Measurements from ENCODE around the gene RPRD2.

The RPRD2 gene

GRCh38 chr1:150466964-150467363, 103.0 kb downstream of the RPRD2 start:
- in situ Hi-C loops (cut with HindIII; ENCODE audit: low sequenced_read_pairs): no loop called here

DNA sequence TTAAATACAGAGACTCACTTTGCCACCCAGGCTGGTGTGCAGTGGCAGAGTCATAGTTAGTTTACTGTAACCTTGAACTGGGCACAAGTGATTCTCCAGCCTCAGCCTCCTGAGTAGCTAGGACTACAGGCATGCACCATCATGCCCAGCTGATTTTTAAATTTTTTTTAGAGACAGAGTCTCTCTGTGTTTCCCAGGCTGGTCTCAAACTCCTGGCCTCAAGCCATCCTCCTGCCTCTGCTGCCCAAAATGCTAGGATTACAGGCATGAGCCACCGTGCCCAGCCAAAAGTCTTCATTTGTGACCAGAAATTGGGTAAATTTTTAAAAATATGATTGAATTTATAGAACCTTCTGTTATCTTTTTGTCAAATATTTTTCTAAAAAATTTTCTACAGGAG, 105.3 kb downstream of the RPRD2 start:
- in situ Hi-C loops (cut with HindIII; ENCODE audit: low sequenced_read_pairs): no loop called here

DNA sequence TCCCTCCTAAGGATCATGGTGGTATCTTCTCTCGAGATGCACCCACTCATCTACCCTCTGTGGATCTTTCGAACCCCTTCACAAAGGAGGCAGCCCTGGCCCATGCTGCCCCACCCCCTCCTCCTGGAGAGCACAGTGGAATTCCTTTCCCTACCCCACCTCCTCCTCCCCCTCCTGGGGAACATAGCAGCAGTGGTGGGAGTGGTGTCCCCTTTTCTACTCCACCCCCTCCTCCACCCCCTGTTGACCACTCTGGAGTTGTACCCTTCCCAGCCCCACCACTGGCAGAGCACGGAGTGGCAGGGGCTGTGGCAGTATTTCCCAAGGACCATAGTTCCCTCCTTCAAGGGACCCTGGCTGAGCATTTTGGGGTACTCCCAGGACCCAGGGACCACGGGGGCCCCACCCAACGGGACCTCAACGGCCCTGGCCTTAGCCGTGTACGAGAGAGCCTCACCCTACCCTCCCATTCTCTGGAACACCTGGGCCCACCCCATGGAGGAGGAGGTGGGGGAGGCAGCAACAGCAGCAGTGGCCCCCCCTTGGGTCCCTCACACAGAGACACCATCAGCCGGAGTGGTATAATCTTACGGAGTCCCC, 108.8 kb downstream of the RPRD2 start:
- in situ Hi-C loops (cut with HindIII; ENCODE audit: low sequenced_read_pairs): no loop called here

GRCh38 chr1:150473659-150474058, 109.7 kb downstream of the RPRD2 start:
- in situ Hi-C loops (cut with HindIII; ENCODE audit: low sequenced_read_pairs): no loop called here

DNA sequence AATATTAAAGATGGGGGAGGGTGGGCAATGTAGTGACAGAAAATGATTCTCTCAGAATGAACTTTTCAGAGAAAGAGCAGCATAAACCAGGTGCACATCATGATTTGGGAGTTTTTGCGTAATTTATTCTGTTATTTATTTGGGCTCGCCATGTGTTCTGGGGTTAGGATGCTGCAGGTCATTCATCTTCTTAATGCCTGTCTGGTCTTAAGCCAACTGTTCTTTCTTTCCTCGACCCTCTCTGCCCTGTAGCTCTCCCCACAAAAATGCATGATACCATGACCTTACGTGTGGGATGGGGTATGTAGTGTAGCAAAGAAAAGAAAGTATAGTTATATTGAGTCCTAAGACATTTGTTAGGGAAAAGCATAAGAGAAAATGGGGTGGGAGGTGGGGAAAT, 110.9 kb downstream of the RPRD2 start:
- in situ Hi-C loops (cut with HindIII; ENCODE audit: low sequenced_read_pairs): no loop called here

- in situ Hi-C loops (cut with HindIII; ENCODE audit: low sequenced_read_pairs): no loop called here
Measured at GRCh38 chr1:150476754-150477153, 112.8 kb downstream of the RPRD2 start.

- in situ Hi-C loops (cut with HindIII; ENCODE audit: low sequenced_read_pairs): no loop called here
Measured at GRCh38 chr1:150477320-150477719, 113.4 kb downstream of the RPRD2 start.

DNA sequence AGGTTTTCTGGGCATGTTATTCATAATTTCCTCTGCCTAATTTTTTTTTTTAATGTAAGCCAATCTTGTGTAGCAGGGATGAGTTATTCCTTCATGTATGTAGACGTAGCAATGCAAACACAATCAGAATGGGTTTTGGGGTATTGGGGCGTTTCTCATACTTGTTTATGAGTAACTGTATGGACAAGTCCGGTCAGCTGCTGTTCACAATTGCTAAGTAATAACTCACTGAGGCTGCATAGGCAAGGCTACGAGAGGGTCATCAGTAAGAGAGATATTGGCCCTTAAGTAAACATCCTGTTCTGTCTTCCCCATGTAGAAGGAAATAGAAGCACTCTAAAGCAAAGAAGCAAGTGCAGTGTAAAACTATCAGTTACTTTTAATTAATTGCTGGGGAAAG, 113.8 kb downstream of the RPRD2 start:
- in situ Hi-C loops (cut with HindIII; ENCODE audit: low sequenced_read_pairs): no loop called here

DNA sequence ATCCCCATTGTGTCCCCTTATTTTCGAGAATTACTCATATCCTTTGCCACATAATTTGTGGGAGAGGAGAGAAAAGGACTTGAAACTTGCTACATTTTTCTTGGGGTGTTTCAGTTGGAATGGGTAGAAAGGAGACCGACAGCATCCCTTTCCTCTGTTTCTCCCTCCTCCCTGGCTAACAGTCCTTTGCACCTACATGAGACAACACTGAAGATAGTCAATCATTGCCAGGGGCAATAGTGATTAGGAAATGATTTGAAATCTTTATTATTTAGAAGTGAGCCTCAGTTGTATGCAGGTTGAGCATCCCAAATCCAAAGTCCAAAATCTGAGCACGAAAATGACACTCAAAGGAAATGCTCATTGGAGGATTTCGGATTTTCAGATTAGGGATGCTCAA, 115.4 kb downstream of the RPRD2 start:
- in situ Hi-C loops (cut with HindIII; ENCODE audit: low sequenced_read_pairs): no loop called here

- in situ Hi-C loops (cut with HindIII; ENCODE audit: low sequenced_read_pairs): no loop called here
Measured at GRCh38 chr1:150479927-150480352, 116.0 kb downstream of the RPRD2 start.

DNA sequence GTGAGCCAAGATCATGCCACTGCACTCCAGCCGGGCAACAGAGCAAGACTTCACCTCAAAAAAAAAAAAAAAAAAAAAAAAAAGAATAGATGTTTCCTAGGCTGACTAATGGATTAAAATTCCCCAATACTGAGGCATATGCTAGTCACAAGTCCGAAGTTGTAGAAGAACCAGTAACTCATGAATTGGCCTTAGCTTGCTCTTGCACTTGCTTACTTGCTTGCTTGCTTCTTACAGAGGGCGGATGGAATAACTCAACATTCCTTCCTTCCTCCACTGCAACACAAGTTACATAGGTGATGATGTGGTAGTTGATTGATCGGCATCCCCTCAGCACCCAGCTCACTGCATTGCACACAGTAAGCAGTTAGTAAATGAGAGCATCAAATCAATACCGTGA, 120.5 kb downstream of the RPRD2 start:
- in situ Hi-C loops (cut with HindIII; ENCODE audit: low sequenced_read_pairs): no loop called here

GRCh38 chr1:150484861-150485260, 120.9 kb downstream of the RPRD2 start:
- in situ Hi-C loops (cut with HindIII; ENCODE audit: low sequenced_read_pairs): no loop called here

DNA sequence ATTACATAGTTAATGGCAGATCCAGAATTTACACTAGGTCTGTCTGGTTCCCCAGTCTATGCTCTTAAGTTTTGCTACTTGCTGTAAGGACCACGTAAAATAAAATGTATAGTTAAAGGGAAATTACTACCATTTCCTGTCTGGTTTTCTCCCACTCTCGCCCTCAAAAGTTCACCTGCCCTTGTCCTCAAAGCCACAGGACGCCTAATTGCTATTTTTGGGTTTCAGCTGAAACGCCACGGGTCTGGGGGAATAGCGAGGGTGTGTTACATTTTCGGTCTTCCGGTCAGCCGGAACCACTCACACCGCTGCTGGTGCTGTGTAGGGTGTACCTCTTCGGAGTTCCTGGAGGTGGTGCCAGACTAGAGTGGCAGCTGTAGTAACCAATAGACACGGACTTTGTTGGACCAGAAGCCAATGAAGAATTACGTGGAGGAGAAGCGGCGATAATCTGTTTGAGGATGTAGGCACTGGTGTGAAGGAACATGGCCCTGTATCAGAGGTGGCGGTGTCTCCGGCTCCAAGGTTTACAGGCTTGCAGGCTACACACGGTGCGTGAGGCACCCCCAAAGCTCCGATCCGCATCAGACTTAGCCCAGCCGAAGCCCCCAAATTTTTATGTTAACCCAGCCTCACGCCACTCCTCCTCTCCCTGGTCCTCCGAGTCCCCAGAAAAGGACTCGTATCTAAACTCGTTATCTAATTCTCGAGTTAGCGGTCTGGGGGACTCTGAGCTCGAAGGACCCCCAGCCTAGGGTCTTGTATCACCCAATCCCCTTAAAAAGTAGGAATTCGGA, 123.2 kb downstream of the RPRD2 start, which contains the start of gene TARS2:
Gene TARS2 (plus strand): TSS at position 454 of the 797 bp plus-strand sequence. CDS start 32 bp downstream, at position 486.
- in situ Hi-C loops (cut with HindIII; ENCODE audit: low sequenced_read_pairs): no loop called here

GRCh38 chr1:150487763-150488115, 123.8 kb downstream of the RPRD2 start:
- in situ Hi-C loops (cut with HindIII; ENCODE audit: low sequenced_read_pairs): no loop called here

GRCh38 chr1:150493175-150493574, 129.2 kb downstream of the RPRD2 start:
- in situ Hi-C loops (cut with HindIII; ENCODE audit: low sequenced_read_pairs): loop anchor here (10.0 kb wide), 1 partner anchor 82 kb away; the partner anchor contains the start of gene MCL1

DNA sequence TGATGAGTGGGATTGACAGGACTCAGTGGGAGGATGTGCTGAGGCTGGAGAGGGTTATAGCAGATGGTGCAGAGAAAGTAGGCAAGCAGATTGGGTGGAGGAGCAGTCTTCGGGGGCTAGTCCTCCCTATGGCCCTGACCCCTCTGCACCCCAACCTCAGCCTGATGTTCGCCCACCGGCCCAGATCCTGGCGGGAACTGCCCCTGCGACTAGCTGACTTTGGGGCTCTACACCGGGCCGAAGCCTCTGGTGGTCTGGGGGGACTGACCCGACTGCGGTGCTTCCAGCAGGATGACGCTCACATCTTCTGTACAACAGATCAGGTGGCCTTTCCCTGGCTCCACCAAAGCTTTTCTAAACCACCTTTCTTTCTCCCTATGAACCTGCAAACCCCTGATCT, 134.4 kb downstream of the RPRD2 start:
- in situ Hi-C loops (cut with HindIII; ENCODE audit: low sequenced_read_pairs): loop anchor here (10.0 kb wide), 1 partner anchor 76 kb away; the partner anchor contains the start of gene MCL1

DNA sequence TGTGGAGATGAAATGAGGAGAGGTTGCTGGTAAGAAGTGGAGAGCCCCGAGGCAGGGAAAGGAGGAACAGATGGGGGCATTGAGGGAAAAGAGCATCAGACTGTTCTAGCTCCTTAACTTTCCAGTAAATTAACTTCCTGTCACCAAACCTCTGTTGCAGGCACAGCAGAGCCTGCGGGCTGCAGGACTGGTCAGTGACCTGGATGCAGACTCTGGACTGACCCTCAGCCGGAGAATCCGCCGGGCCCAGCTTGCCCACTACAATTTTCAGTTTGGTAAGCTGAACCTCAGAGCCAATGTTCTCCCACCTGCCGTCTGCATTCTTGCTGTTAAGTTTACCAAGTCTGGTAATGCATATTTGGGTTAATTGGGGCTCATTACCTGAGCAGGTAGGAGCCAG, 141.5 kb downstream of the RPRD2 start:
- in situ Hi-C loops (cut with HindIII; ENCODE audit: low sequenced_read_pairs): no loop called here

DNA sequence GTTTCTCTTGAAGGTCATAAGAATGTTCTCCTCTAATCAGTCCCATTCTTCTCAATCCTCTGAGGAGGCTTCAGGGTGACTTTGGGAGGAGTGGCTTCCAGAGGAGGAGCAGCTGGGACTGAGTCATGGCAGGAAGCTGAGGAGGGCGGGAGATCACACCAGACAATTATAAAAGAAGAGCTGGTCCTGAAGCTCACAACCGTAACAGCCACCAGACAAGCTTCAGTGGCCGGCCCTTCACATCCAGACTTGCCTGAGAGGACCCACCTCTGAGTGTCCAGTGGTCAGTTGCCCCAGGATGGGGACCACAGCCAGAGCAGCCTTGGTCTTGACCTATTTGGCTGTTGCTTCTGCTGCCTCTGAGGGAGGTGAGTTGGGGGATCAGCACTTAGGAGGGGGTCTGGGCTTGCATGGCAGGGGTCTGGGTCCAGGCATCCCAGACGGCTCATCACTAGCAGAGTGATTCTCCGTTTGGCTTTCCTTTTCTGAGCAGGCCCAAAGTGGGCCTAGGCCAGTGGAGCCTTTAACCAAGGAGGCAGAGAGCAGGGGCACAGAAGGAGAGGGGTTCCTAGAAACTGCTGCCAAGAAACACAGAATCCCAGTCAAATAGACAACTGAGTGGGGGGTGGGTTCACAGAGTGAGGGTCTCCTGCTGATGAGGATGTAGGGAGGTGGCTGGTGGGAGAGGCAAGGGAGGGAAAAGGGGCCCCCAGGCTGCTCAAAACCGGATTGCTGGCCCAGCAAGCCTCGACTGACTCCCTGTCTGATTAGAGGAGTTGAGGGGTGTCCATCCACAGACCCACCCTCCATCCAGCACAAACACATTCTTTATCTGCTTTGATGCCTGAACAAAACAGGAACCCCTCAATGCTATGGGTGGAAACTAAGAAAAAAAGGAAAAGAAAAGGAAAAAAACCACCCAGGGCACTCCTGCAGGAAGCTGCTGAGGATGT, 144.2 kb downstream of the RPRD2 start, which contains the start of gene ECM1:
Gene ECM1 (plus strand): TSS at position 198 of the 953 bp plus-strand sequence. CDS start 101 bp downstream, at position 299.
- in situ Hi-C loops (cut with HindIII; ENCODE audit: low sequenced_read_pairs): no loop called here

DNA sequence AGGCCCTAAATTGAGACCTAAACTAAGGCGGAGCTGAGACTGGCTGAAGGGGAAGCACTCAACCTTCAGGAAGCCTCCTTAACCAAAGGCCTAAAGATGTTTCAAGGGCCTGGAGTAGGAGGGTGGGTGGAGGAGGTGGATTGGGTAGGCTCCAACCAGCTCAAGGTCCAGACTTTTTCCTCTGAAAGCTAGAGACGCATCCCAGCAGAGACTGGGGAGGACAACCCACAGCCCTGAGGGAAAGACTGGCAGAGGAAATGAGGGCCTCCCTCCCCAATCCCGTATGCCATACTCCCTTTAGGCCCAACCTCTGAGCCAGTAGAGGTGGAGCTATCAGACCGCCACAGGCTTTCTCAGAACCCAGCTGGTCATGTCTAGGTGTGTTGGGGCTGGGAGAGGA, 145.0 kb downstream of the RPRD2 start:
- in situ Hi-C loops (cut with HindIII; ENCODE audit: low sequenced_read_pairs): no loop called here

DNA sequence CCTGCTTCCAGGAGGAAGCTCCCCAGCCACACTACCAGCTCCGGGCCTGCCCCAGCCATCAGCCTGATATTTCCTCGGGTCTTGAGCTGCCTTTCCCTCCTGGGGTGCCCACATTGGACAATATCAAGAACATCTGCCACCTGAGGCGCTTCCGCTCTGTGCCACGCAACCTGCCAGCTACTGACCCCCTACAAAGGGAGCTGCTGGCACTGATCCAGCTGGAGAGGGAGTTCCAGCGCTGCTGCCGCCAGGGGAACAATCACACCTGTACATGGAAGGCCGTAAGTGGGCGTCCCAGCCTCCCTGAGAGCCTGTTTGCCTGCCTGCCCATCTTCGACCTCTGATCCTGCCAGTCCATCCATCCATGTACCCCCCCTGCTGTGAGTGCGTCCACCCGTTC, 147.6 kb downstream of the RPRD2 start:
- in situ Hi-C loops (cut with HindIII; ENCODE audit: low sequenced_read_pairs): no loop called here

All from DLD1 (cell line).